Liver (tissue), 9 donors: ENCODE measurements around the gene PHYHD1. TPM values are rescaled to one million over a fixed set of nuclear protein-coding genes. Genes with fewer than 3 reads are reported as not detected.

ENCODE experiments used
- DNase-seq: peaks from one replicate; pipeline ENCODE4 v3.0.0-alpha.2; 2017; ENCODE audit warnings: low spot score
- H3K27ac ChIP-seq, 2 donors: one replicate each; pipeline ENCODE4 v1.7.0; 2013; ENCODE audit warnings: inconsistent platforms in 2 of 2, low read length in 2 of 2, control low read depth in 1 of 2, low read depth in 1 of 2, mild to moderate bottlenecking in 1 of 2
- H3K27me3 ChIP-seq, 4 donors: one replicate each; pipeline versions ENCODE4 v1.6.1 to v1.7.0; 2013; ENCODE audit warnings: low read length in 3 of 4, inconsistent platforms in 1 of 4, mild to moderate bottlenecking in 1 of 4, moderate library complexity in 1 of 4; ENCODE audit not compliant: control insufficient read depth in 4 of 4, insufficient read depth in 4 of 4
- H3K36me3 ChIP-seq, 4 donors: one replicate each; pipeline versions ENCODE4 v1.6.1 to v1.7.0; 2013; ENCODE audit warnings: low read length in 3 of 4, mild to moderate bottlenecking in 3 of 4, low read depth in 1 of 4, moderate library complexity in 1 of 4; ENCODE audit not compliant: control insufficient read depth in 4 of 4, insufficient read depth in 3 of 4
- H3K4me1 ChIP-seq, 4 donors: one replicate each; pipeline versions ENCODE4 v1.6.1 to v1.7.0; 2013; ENCODE audit warnings: low read length in 3 of 4, mild to moderate bottlenecking in 3 of 4, moderate library complexity in 1 of 4; ENCODE audit not compliant: control insufficient read depth in 4 of 4, insufficient read depth in 4 of 4
- H3K4me3 ChIP-seq, 3 donors: one replicate each; pipeline versions ENCODE4 v1.6.1 to v1.7.0; 2013; ENCODE audit warnings: low read length in 3 of 3, control low read depth in 1 of 3, low read depth in 1 of 3, mild to moderate bottlenecking in 1 of 3
- H3K9ac ChIP-seq, 2 donors: one replicate each; pipeline ENCODE4 v1.7.0; 2013; ENCODE audit warnings: low read length in 2 of 2, mild to moderate bottlenecking in 2 of 2, moderate library complexity in 2 of 2, control low read depth in 1 of 2, low read depth in 1 of 2
- H3K9me3 ChIP-seq, 4 donors: one replicate each; pipeline versions ENCODE4 v1.6.1 to v1.7.0; 2013; ENCODE audit warnings: low read length in 3 of 4; ENCODE audit not compliant: control insufficient read depth in 4 of 4
- ATF3 ChIP-seq: IDR thresholded peaks from 2 replicates; pipeline ENCODE4 v1.6.1; 2016; ENCODE audit warnings: antibody characterized with exemption
- EGR1 ChIP-seq, 2 donors: IDR thresholded peaks; 2 replicates each; pipeline ENCODE4 v1.6.1; 2016 to 2018; ENCODE audit warnings: antibody characterized with exemption in 2 of 2, low read depth in 2 of 2
- FOXA1 ChIP-seq: IDR thresholded peaks from 2 replicates; pipeline ENCODE4 v1.6.1; 2016; ENCODE audit warnings: antibody characterized with exemption
- FOXA2 ChIP-seq: IDR thresholded peaks from 2 replicates; pipeline ENCODE4 v1.6.1; 2016; ENCODE audit warnings: antibody characterized with exemption
- GABPA ChIP-seq, 2 donors: IDR thresholded peaks in 1 of 2; conservative IDR thresholded peaks in 1 of 2; 2 replicates each; pipeline ENCODE4 v1.6.1; 2016; ENCODE audit warnings: antibody characterized with exemption in 2 of 2, mild to moderate bottlenecking in 1 of 2, moderate library complexity in 1 of 2
- HNF4A ChIP-seq, 2 donors: conservative IDR thresholded peaks; 2 replicates each; pipeline ENCODE4 v1.6.1; 2016; ENCODE audit warnings: antibody characterized with exemption in 2 of 2, mild to moderate bottlenecking in 2 of 2
- HNF4G ChIP-seq: IDR thresholded peaks from 2 replicates; pipeline ENCODE4 v1.6.1; 2016; ENCODE audit warnings: antibody characterized with exemption
- JUND ChIP-seq, 2 donors: IDR thresholded peaks; 2 replicates each; pipeline ENCODE4 v1.6.1; 2016; ENCODE audit warnings: antibody characterized with exemption in 2 of 2
- MAX ChIP-seq: IDR thresholded peaks from 2 replicates; pipeline ENCODE4 v1.6.1; 2016; ENCODE audit warnings: antibody characterized with exemption
- NR2F2 ChIP-seq: IDR thresholded peaks from 2 replicates; pipeline ENCODE4 v1.6.1; 2016; ENCODE audit warnings: antibody characterized with exemption
- RAD21 ChIP-seq, 2 donors: IDR thresholded peaks; 2 replicates each; pipeline ENCODE4 v1.6.1; 2016; ENCODE audit warnings: antibody characterized with exemption in 2 of 2, mild to moderate bottlenecking in 2 of 2
- RXRA ChIP-seq, 2 donors: IDR thresholded peaks; 2 replicates each; pipeline ENCODE4 v1.6.1; 2017 to 2018; ENCODE audit warnings: antibody characterized with exemption in 2 of 2, mild to moderate bottlenecking in 1 of 2
- SP1 ChIP-seq: IDR thresholded peaks from 2 replicates; pipeline ENCODE4 v1.6.1; 2018; ENCODE audit warnings: antibody characterized with exemption, mild to moderate bottlenecking
- TAF1 ChIP-seq: conservative IDR thresholded peaks from 2 replicates; pipeline ENCODE4 v1.6.1; 2016; ENCODE audit warnings: antibody characterized with exemption, mild to moderate bottlenecking
- YY1 ChIP-seq: IDR thresholded peaks from 2 replicates; pipeline ENCODE4 v1.6.1; 2016; ENCODE audit warnings: antibody characterized with exemption, mild to moderate bottlenecking
- WGBS: extraction: QIAGEN DNeasy Blood & Tissue Kit; methylation state at CpG from one replicate; pipeline ENCODE4 v1.1.7; 2013; 5-methylcytosine and 5-hydroxymethylcytosine counted together
- polyA plus RNA-seq, 2 donors: library from polyadenylated mRNA; stranded (reverse) in 1 of 2; unstranded in 1 of 2; fragments of 200-250 nt in 1 of 2; fragments of >200 nt in 1 of 2; fragmentation: Nextera tagmentation in 1 of 2; extraction: Ambion mirVana in 1 of 2; gene quantifications; one replicate each; pipeline versions ENCODE4 v1.2.1 to v1.2.3, GENCODE V29; 2013 to 2015
- total RNA-seq, 2 donors: library from RNA; depleted of rRNA; stranded (reverse); fragments of >200 nt; gene quantifications; one replicate each; pipeline ENCODE4 v1.2.3, GENCODE V29; 2014
- TF ChIP-seq, protein P1 (sequence below): IDR thresholded peaks from 2 replicates; pipeline ENCODE4 v1.6.1; 2016; ENCODE audit warnings: antibody characterized with exemption, mild to moderate bottlenecking
- TF ChIP-seq, protein P2 (sequence below): IDR thresholded peaks from 2 replicates; pipeline ENCODE4 v1.6.1; 2016; ENCODE audit warnings: antibody characterized with exemption
- TF ChIP-seq, protein P3 (sequence below): fragments of 150-350 bp; IDR thresholded peaks from 2 replicates; pipeline ENCODE4 v1.5.1; 2017; ENCODE audit warnings: improper control_type of control experiment, low read depth, low read length; ENCODE audit not compliant: missing input control
- donor health status: healthy.
- donor health status: healthy.
- donor health status: healthy.
- donor health status: healthy.
- donor health status: healthy.

The PHYHD1 gene
- total and polyA plus RNA-seq, 4 donors = 9.2 to 72.8 (median 31.3) TPM

DNA sequence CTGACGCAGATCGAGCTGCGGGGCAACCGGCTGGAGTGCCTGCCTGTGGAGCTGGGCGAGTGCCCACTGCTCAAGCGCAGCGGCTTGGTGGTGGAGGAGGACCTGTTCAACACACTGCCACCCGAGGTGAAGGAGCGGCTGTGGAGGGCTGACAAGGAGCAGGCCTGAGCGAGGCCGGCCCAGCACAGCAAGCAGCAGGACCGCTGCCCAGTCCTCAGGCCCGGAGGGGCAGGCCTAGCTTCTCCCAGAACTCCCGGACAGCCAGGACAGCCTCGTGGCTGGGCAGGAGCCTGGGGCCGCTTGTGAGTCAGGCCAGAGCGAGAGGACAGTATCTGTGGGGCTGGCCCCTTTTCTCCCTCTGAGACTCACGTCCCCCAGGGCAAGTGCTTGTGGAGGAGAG lies 4.6 kb upstream of the PHYHD1 start:
- Histone ChIP-seq H3K36me3 (peaks cover 3 to 8% (median 5%) of the 10 kb centered on the region in 4 donors), H3K9me3 (no peaks in the 10 kb centered on the region), H3K4me3 (peak overlapping the region; percentile 63 to 95 (median 66)), H3K27me3 (no peaks in the 10 kb centered on the region), H3K27ac (peak overlapping the region; percentile 84 to 95), H3K9ac (peak overlapping the region; percentile 88 to 94), H3K4me1 (peaks cover 10 to 69% (median 46%) of the 10 kb centered on the region in 4 donors)
- DNase-seq = no peak
- TF ChIP-seq HNF4A (conservative IDR thresholded peaks at IDR 0.05) (no peak), ATF3 (no peak), RAD21 (IDR thresholded peaks at IDR 0.05) (no peak), TAF1 (no peak), FOXA2 (no peak), MAX (no peak), SP1 (no peak), GABPA (IDR thresholded peaks at IDR 0.05 in 1 of 2, conservative IDR thresholded peaks at IDR 0.05 in 1 of 2) (no peak), FOXA1 (no peak), YY1 (no peak), JUND (IDR thresholded peaks at IDR 0.05) (no peak), EGR1 (IDR thresholded peaks at IDR 0.05; ENCODE audit: low read depth in 2 of 2) (no peak), HNF4G (no peak), RXRA (IDR thresholded peaks at IDR 0.05) (no peak), NR2F2 (no peak)
- TF ChIP-seq, protein P1, sequence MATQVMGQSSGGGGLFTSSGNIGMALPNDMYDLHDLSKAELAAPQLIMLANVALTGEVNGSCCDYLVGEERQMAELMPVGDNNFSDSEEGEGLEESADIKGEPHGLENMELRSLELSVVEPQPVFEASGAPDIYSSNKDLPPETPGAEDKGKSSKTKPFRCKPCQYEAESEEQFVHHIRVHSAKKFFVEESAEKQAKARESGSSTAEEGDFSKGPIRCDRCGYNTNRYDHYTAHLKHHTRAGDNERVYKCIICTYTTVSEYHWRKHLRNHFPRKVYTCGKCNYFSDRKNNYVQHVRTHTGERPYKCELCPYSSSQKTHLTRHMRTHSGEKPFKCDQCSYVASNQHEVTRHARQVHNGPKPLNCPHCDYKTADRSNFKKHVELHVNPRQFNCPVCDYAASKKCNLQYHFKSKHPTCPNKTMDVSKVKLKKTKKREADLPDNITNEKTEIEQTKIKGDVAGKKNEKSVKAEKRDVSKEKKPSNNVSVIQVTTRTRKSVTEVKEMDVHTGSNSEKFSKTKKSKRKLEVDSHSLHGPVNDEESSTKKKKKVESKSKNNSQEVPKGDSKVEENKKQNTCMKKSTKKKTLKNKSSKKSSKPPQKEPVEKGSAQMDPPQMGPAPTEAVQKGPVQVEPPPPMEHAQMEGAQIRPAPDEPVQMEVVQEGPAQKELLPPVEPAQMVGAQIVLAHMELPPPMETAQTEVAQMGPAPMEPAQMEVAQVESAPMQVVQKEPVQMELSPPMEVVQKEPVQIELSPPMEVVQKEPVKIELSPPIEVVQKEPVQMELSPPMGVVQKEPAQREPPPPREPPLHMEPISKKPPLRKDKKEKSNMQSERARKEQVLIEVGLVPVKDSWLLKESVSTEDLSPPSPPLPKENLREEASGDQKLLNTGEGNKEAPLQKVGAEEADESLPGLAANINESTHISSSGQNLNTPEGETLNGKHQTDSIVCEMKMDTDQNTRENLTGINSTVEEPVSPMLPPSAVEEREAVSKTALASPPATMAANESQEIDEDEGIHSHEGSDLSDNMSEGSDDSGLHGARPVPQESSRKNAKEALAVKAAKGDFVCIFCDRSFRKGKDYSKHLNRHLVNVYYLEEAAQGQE = no peak
- TF ChIP-seq, protein P2, sequence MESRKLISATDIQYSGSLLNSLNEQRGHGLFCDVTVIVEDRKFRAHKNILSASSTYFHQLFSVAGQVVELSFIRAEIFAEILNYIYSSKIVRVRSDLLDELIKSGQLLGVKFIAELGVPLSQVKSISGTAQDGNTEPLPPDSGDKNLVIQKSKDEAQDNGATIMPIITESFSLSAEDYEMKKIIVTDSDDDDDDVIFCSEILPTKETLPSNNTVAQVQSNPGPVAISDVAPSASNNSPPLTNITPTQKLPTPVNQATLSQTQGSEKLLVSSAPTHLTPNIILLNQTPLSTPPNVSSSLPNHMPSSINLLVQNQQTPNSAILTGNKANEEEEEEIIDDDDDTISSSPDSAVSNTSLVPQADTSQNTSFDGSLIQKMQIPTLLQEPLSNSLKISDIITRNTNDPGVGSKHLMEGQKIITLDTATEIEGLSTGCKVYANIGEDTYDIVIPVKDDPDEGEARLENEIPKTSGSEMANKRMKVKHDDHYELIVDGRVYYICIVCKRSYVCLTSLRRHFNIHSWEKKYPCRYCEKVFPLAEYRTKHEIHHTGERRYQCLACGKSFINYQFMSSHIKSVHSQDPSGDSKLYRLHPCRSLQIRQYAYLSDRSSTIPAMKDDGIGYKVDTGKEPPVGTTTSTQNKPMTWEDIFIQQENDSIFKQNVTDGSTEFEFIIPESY = no peak
- TF ChIP-seq, protein P3, sequence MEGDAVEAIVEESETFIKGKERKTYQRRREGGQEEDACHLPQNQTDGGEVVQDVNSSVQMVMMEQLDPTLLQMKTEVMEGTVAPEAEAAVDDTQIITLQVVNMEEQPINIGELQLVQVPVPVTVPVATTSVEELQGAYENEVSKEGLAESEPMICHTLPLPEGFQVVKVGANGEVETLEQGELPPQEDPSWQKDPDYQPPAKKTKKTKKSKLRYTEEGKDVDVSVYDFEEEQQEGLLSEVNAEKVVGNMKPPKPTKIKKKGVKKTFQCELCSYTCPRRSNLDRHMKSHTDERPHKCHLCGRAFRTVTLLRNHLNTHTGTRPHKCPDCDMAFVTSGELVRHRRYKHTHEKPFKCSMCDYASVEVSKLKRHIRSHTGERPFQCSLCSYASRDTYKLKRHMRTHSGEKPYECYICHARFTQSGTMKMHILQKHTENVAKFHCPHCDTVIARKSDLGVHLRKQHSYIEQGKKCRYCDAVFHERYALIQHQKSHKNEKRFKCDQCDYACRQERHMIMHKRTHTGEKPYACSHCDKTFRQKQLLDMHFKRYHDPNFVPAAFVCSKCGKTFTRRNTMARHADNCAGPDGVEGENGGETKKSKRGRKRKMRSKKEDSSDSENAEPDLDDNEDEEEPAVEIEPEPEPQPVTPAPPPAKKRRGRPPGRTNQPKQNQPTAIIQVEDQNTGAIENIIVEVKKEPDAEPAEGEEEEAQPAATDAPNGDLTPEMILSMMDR = no peak
- 28% methylated on average over 18 of the region's 18 CpGs for WGBS
